Parathyroid adenoma (tissue), 2 donors: Measurements from ENCODE around the gene SLC8A3.

ENCODE experiments used
- H2AFZ ChIP-seq: fragments of 300-600 bp; sonication (generic); one replicate; pipeline ENCODE4 v1.7.0; 2017; ENCODE audit warnings: antibody characterized with exemption, mild to moderate bottlenecking
- H3K27ac ChIP-seq: fragments of 300-600 bp; sonication (generic); one replicate; pipeline ENCODE4 v1.7.0; 2017
- H3K27me3 ChIP-seq: fragments of 300-600 bp; sonication (generic); one replicate; pipeline ENCODE4 v1.7.0; 2017; ENCODE audit warnings: low read length; ENCODE audit not compliant: control insufficient read depth, insufficient read depth
- H3K36me3 ChIP-seq: fragments of 300-600 bp; sonication (generic); one replicate; pipeline ENCODE4 v1.7.0; 2017; ENCODE audit warnings: low read length; ENCODE audit not compliant: control insufficient read depth, insufficient read depth
- H3K4me1 ChIP-seq: fragments of 300-600 bp; sonication (generic); one replicate; pipeline ENCODE4 v1.7.0; 2017; ENCODE audit warnings: control low read depth
- H3K4me2 ChIP-seq: fragments of 300-600 bp; sonication (generic); one replicate; pipeline ENCODE4 v1.7.0; 2017; ENCODE audit warnings: low read length
- H3K4me3 ChIP-seq: fragments of 300-600 bp; sonication (generic); one replicate; pipeline ENCODE4 v1.7.0; 2017; ENCODE audit warnings: low read depth, low read length
- H3K79me2 ChIP-seq: fragments of 300-600 bp; sonication (generic); one replicate; pipeline ENCODE4 v1.7.0; 2017; ENCODE audit warnings: control low read depth
- H3K9ac ChIP-seq: fragments of 300-600 bp; sonication (generic); one replicate; pipeline ENCODE4 v1.7.0; 2017; ENCODE audit warnings: mild to moderate bottlenecking
- H3K9me3 ChIP-seq: fragments of 300-600 bp; sonication (generic); one replicate; pipeline ENCODE4 v1.7.0; 2017; ENCODE audit warnings: low read length; ENCODE audit not compliant: control insufficient read depth
- TF ChIP-seq, protein P1 (sequence below): fragments of 300-600 bp; sonication (generic); IDR thresholded peaks from one replicate; pipeline ENCODE4 v1.7.0; 2017; ENCODE audit warnings: antibody characterized with exemption, mild to moderate bottlenecking
- donor health status: primary hyperparathyroidism.

SLC8A3 gene

GRCh38 chr14:70123796-70124195, 65.0 kb downstream of the SLC8A3 start:
- H3K4me3 ChIP-seq = no peak overlapping the region
- no peak overlapping the region for H3K27ac ChIP-seq
- no peaks in the 10 kb centered on the region for H3K4me1 ChIP-seq
- H2AFZ ChIP-seq = no peak overlapping the region
- no peak overlapping the region for H3K4me2 ChIP-seq
- no peaks in the 10 kb centered on the region for H3K9me3 ChIP-seq
- H3K79me2 ChIP-seq = no peaks in the 10 kb centered on the region
- TF ChIP-seq, protein P1, sequence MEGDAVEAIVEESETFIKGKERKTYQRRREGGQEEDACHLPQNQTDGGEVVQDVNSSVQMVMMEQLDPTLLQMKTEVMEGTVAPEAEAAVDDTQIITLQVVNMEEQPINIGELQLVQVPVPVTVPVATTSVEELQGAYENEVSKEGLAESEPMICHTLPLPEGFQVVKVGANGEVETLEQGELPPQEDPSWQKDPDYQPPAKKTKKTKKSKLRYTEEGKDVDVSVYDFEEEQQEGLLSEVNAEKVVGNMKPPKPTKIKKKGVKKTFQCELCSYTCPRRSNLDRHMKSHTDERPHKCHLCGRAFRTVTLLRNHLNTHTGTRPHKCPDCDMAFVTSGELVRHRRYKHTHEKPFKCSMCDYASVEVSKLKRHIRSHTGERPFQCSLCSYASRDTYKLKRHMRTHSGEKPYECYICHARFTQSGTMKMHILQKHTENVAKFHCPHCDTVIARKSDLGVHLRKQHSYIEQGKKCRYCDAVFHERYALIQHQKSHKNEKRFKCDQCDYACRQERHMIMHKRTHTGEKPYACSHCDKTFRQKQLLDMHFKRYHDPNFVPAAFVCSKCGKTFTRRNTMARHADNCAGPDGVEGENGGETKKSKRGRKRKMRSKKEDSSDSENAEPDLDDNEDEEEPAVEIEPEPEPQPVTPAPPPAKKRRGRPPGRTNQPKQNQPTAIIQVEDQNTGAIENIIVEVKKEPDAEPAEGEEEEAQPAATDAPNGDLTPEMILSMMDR = no peak
- H3K36me3 ChIP-seq = no peaks in the 10 kb centered on the region
- H3K9ac ChIP-seq = no peak overlapping the region
- H3K27me3 ChIP-seq = no peaks in the 10 kb centered on the region

DNA sequence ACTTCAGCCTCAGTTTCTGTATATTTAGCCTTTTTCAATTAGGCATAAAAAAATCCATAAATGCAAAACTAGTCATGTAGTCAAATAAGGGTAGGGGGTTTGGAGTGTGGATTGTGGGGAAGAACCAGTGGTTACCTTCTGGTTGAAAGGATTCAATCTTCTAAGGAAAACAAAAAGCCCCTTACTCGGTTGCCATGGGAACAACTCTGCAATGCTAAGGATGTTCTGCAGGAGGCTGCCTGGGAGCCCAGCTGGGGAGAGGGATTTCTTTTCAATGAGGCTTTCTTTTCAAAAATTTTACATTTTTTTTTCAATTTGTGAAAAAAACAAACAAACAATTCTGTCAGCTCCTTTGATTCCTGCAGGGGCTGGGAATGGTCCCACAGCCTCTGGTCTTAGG, 67.2 kb downstream of the SLC8A3 start:
- Histone ChIP-seq H3K4me1 (no peaks in the 10 kb centered on the region), H2AFZ (no peak overlapping the region), H3K27ac (no peak overlapping the region), H3K4me2 (no peak overlapping the region), H3K27me3 (no peaks in the 10 kb centered on the region), H3K4me3 (no peak overlapping the region), H3K36me3 (no peaks in the 10 kb centered on the region), H3K9me3 (no peaks in the 10 kb centered on the region), H3K9ac (no peak overlapping the region), H3K79me2 (no peaks in the 10 kb centered on the region)
- TF ChIP-seq, protein P1 = no peak

- TF ChIP-seq, protein P1 = no peak
- Histone ChIP-seq H3K4me2 (no peak overlapping the region), H3K4me3 (no peak overlapping the region), H3K27ac (no peak overlapping the region), H3K9me3 (no peaks in the 10 kb centered on the region), H3K36me3 (no peaks in the 10 kb centered on the region), H3K4me1 (no peaks in the 10 kb centered on the region), H3K9ac (no peak overlapping the region), H3K79me2 (no peaks in the 10 kb centered on the region), H3K27me3 (no peaks in the 10 kb centered on the region), H2AFZ (no peak overlapping the region)
These were observed 70.7 kb downstream of the SLC8A3 start for GRCh38 chr14:70118064-70118463.

DNA sequence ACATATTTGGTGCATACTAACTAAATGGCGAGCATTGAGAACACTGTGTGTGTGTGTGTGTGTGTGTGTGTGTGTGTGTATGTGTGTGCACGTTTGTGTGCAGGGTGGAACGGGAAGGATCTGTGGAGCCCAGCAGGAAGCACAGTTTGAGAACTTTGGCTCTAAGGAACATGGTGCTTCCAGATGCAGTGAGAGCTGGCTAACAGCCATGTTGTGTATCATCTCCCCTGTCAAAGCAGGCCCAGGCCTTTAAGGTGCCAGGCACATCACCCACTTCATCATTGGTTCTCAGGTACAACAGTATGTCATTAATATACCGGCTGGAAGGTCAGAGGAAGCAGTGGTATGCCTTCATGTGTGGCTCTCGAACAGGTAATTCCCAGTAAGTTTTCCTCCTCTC, 72.5 kb downstream of the SLC8A3 start:
- no peaks in the 10 kb centered on the region for H3K4me1 ChIP-seq

GRCh38 chr14:70114621-70115156, 74.1 kb downstream of the SLC8A3 start:
- no peaks in the 10 kb centered on the region for H3K79me2 ChIP-seq

More for the DNA sequence above, 72.5 kb downstream of the SLC8A3 start:
- no peaks in the 10 kb centered on the region for H3K9me3 ChIP-seq
- no peak overlapping the region for H3K9ac ChIP-seq
- TF ChIP-seq, protein P1 = no peak
- no peaks in the 10 kb centered on the region for H3K27me3 ChIP-seq
- no peaks in the 10 kb centered on the region for H3K36me3 ChIP-seq
- no peak overlapping the region for H3K4me3 ChIP-seq
- H3K27ac ChIP-seq = no peak overlapping the region
- no peak overlapping the region for H2AFZ ChIP-seq
- H3K4me2 ChIP-seq = no peak overlapping the region
- no peaks in the 10 kb centered on the region for H3K79me2 ChIP-seq

More at GRCh38 chr14:70114621-70115156, 74.1 kb downstream of the SLC8A3 start:
- Histone ChIP-seq H3K36me3 (no peaks in the 10 kb centered on the region), H3K4me1 (no peaks in the 10 kb centered on the region), H3K27me3 (no peaks in the 10 kb centered on the region), H3K4me3 (no peak overlapping the region), H3K27ac (no peak overlapping the region), H3K4me2 (no peak overlapping the region), H3K9ac (no peak overlapping the region), H2AFZ (no peak overlapping the region), H3K9me3 (no peaks in the 10 kb centered on the region)
- TF ChIP-seq, protein P1 = no peak
